H9 (cell line): ENCODE data around the gene UCP2. TPM values are rescaled to one million over a fixed set of nuclear protein-coding genes. Genes with fewer than 3 reads are reported as not detected.

Source experiments
- DNase-seq: peaks from one replicate; pipeline ENCODE4 v3.0.0-alpha.2; 2017
- H2AFZ ChIP-seq: one replicate; pipeline ENCODE4 v1.6.1; 2013; ENCODE audit warnings: mild to moderate bottlenecking, low read length, control low read depth, moderate library complexity
- H2AK5ac ChIP-seq: 2 replicates; pipeline ENCODE4 v1.6.1; 2013; ENCODE audit warnings: low read length, control low read depth, mixed read lengths; ENCODE audit not compliant: insufficient read length
- H2BK120ac ChIP-seq: one replicate; pipeline ENCODE4 v1.6.1; 2013; ENCODE audit warnings: low read depth, mild to moderate bottlenecking, low read length, control low read depth, inconsistent platforms; ENCODE audit not compliant: poor library complexity, severe bottlenecking
- H2BK12ac ChIP-seq: 2 replicates; pipeline ENCODE4 v1.6.1; 2013; ENCODE audit warnings: low read length, control low read depth, mixed read lengths, low read depth; ENCODE audit not compliant: insufficient read length
- H2BK15ac ChIP-seq: 2 replicates; pipeline ENCODE4 v1.6.1; 2013; ENCODE audit warnings: low read depth, low read length, control low read depth
- H2BK20ac ChIP-seq: one replicate; pipeline ENCODE4 v1.6.1; 2013; ENCODE audit warnings: low read depth, mild to moderate bottlenecking, low read length, control low read depth, inconsistent platforms; ENCODE audit not compliant: poor library complexity, severe bottlenecking
- H2BK5ac ChIP-seq: 2 replicates; pipeline ENCODE4 v1.6.1; 2013; ENCODE audit warnings: low read length, control low read depth, mixed read lengths; ENCODE audit not compliant: insufficient read length
- H3K14ac ChIP-seq: 2 replicates; pipeline ENCODE4 v1.6.1; 2013; ENCODE audit warnings: low read length, control low read depth; ENCODE audit not compliant: insufficient read depth
- H3K18ac ChIP-seq: 2 replicates; pipeline ENCODE4 v1.6.1; 2013; ENCODE audit warnings: low read depth, mild to moderate bottlenecking, mixed read lengths, low read length, control low read depth; ENCODE audit not compliant: insufficient read length
- H3K23ac ChIP-seq: 2 replicates; pipeline ENCODE4 v1.6.1; 2013; ENCODE audit warnings: low read length, control low read depth, mixed read lengths, low read depth; ENCODE audit not compliant: insufficient read length
- H3K23me2 ChIP-seq: 2 replicates; pipeline ENCODE4 v1.6.1; 2013; ENCODE audit warnings: low read depth, mild to moderate bottlenecking, mixed read lengths, low read length, control low read depth; ENCODE audit not compliant: insufficient read length, poor library complexity, severe bottlenecking
- H3K27ac ChIP-seq: 2 replicates; pipeline ENCODE4 v1.5.1; 2013; ENCODE audit warnings: low read length, control low read depth, mixed read lengths, low read depth; ENCODE audit not compliant: insufficient read length
- H3K27me3 ChIP-seq: 2 replicates; pipeline ENCODE4 v1.6.1; 2013; ENCODE audit warnings: low read length, control low read depth, inconsistent platforms; ENCODE audit not compliant: insufficient read depth
- H3K4ac ChIP-seq: 2 replicates; pipeline ENCODE4 v1.6.1; 2013; ENCODE audit warnings: low read depth, mild to moderate bottlenecking, control low read depth, inconsistent platforms, low read length, moderate library complexity
- H3K4me1 ChIP-seq: 2 replicates; pipeline ENCODE4 v1.6.1; 2013; ENCODE audit warnings: low read length, control low read depth, inconsistent platforms; ENCODE audit not compliant: insufficient read depth
- H3K4me2 ChIP-seq: 2 replicates; pipeline ENCODE4 v1.6.1; 2013; ENCODE audit warnings: low read length, control low read depth, mixed read lengths; ENCODE audit not compliant: insufficient read length, insufficient read depth
- H3K56ac ChIP-seq: 2 replicates; pipeline ENCODE4 v1.6.1; 2013; ENCODE audit warnings: low read depth, mild to moderate bottlenecking, mixed read lengths, low read length, control low read depth; ENCODE audit not compliant: insufficient read length
- H3K79me1 ChIP-seq: 2 replicates; pipeline ENCODE4 v1.6.1; 2013; ENCODE audit warnings: low read depth, mild to moderate bottlenecking, moderate library complexity, low read length, control low read depth, inconsistent platforms; ENCODE audit not compliant: insufficient read depth, poor library complexity, severe bottlenecking
- H3K79me2 ChIP-seq: 2 replicates; pipeline ENCODE4 v1.6.1; 2013; ENCODE audit warnings: low read length, control low read depth, inconsistent platforms; ENCODE audit not compliant: insufficient read depth
- H3K9ac ChIP-seq: 2 replicates; pipeline ENCODE4 v1.6.1; 2013; ENCODE audit warnings: low read length, control low read depth, mixed read lengths; ENCODE audit not compliant: insufficient read length; ENCODE audit errors: extremely low read depth
- H3K9me3 ChIP-seq: one replicate; pipeline ENCODE4 v1.6.1; 2013; ENCODE audit warnings: low read depth, low read length, inconsistent platforms; ENCODE audit not compliant: control insufficient read depth
- H3T11ph ChIP-seq: one replicate; pipeline ENCODE4 v1.6.1; 2013; ENCODE audit warnings: mild to moderate bottlenecking, low read length, control low read depth, inconsistent platforms
- H4K20me1 ChIP-seq: one replicate; pipeline ENCODE4 v1.6.1; 2013; ENCODE audit not compliant: control insufficient read depth, insufficient read length, insufficient read depth
- H4K5ac ChIP-seq: 2 replicates; pipeline ENCODE4 v1.6.1; 2013; ENCODE audit warnings: low read depth, mild to moderate bottlenecking, mixed read lengths, low read length, control low read depth; ENCODE audit not compliant: insufficient read length
- H4K8ac ChIP-seq: replicated peaks from 2 replicates; pipeline ENCODE4 v1.6.1; 2013; ENCODE audit warnings: low read length, control low read depth, mixed read lengths, low read depth; ENCODE audit not compliant: insufficient read length
- H4K91ac ChIP-seq: 2 replicates; pipeline ENCODE4 v1.6.1; 2013; ENCODE audit warnings: low read depth, mild to moderate bottlenecking, moderate library complexity, mixed read lengths, low read length, control low read depth; ENCODE audit not compliant: insufficient read length
- H3K27ac Mint-ChIP-seq, 3 experiments: 2 replicates in 2 of 3; 3 replicates in 1 of 3; pipeline ENCODE4 v1.8.0; 2020 to 2021; ENCODE audit warnings: mixed read lengths in 3 of 3, mild to moderate bottlenecking in 1 of 3, moderate library complexity in 1 of 3
- H3K27me3 Mint-ChIP-seq: 2 replicates; pipeline ENCODE4 v1.8.0; 2021; ENCODE audit warnings: low read depth, mild to moderate bottlenecking, moderate library complexity, mixed read lengths
- H3K36me3 Mint-ChIP-seq, 3 experiments: 2 replicates in 2 of 3; 3 replicates in 1 of 3; pipeline ENCODE4 v1.8.0; 2020 to 2021; ENCODE audit warnings: low read depth in 3 of 3, mixed read lengths in 3 of 3; ENCODE audit not compliant: insufficient read depth in 1 of 3
- H3K4me1 Mint-ChIP-seq, 2 experiments: 2 replicates each; pipeline ENCODE4 v1.8.0; 2020; ENCODE audit warnings: mixed read lengths in 2 of 2
- H3K4me3 Mint-ChIP-seq, 2 experiments: 2 replicates in 1 of 2; 3 replicates in 1 of 2; pipeline ENCODE4 v1.8.0; 2020 to 2021; ENCODE audit warnings: mild to moderate bottlenecking in 2 of 2, mixed read lengths in 2 of 2, moderate library complexity in 1 of 2
- H3K9me3 Mint-ChIP-seq, 2 experiments: 2 replicates in 1 of 2; 3 replicates in 1 of 2; pipeline ENCODE4 v1.8.0; 2020; ENCODE audit warnings: mild to moderate bottlenecking in 2 of 2, mixed read lengths in 2 of 2, moderate library complexity in 1 of 2
- WGBS: extraction: QIAGEN DNeasy Blood & Tissue Kit; methylation state at CpG from one replicate; pipeline ENCODE4 v1.1.7; 2013; ENCODE audit warnings: missing lambda C conversion rate, low lambda C conversion rate, mixed read lengths; ENCODE audit not compliant: insufficient read length; ENCODE audit errors: extremely low coverage; 5-methylcytosine and 5-hydroxymethylcytosine counted together
- total RNA-seq: library from RNA; stranded (reverse); gene quantifications from 2 replicates; pipeline ENCODE4 v1.2.1, GENCODE V29; 2021
- TF ChIP-seq, protein P1 (sequence below): fragments of 200-600 bp; sonication (generic); conservative IDR thresholded peaks from 3 replicates; pipeline ENCODE4 v1.8.0; 2021; ENCODE audit warnings: antibody characterized with exemption, mild to moderate bottlenecking

UCP2 gene
- total RNA-seq, 1 experiment from 2014 or later, result 62.1 TPM

DNA sequence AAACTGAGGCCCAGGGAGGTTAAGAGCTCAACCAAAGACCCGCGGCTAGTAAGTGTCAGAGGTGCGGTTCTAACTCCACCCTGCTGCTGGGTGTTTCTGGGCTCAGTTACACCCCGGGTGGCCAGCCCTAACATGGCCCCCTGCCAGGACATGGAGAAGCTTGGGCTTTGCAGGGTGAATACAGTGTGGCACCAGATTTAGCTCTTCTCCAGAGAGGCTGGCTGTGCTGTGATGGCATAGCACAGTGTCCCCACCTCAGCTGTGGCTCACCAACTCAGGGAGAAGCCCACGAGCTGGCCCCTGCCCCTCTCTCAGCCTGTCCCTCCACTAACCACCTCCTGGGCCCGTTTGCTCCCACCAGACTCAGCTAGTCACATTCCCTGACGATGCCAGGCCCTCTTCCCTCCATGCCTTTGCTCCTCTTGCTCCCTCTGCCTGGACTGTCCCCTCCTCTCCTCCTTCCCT, 19.2 kb upstream of the UCP2 start:
- Histone ChIP-seq H2BK120ac (no peak overlapping the region), H3K23ac (no peak overlapping the region), H3K79me2 (no peaks in the 10 kb centered on the region), H2AK5ac (no peak overlapping the region), H3K79me1 (no peaks in the 10 kb centered on the region), H2BK12ac (no peak overlapping the region), H2BK20ac (no peak overlapping the region), H4K5ac (no peak overlapping the region), H3K4me2 (no peak overlapping the region), H3K27ac (no peak overlapping the region), H3K18ac (no peak overlapping the region), H3K9me3 (no peaks in the 10 kb centered on the region), H3T11ph (no peak overlapping the region), H2AFZ (no peak overlapping the region), H3K14ac (no peak overlapping the region), H2BK15ac (no peak overlapping the region), H4K91ac (no peak overlapping the region), H4K8ac (no peak overlapping the region), H3K23me2 (no peaks in the 10 kb centered on the region), H2BK5ac (no peak overlapping the region), H3K9ac (no peak overlapping the region), H3K4me1 (no peaks in the 10 kb centered on the region), H3K56ac (no peak overlapping the region), H3K4ac (no peak overlapping the region), H3K27me3 (no peaks in the 10 kb centered on the region), H4K20me1 (no peaks in the 10 kb centered on the region)
- no peak for DNase-seq
- H3K4me1 Mint-ChIP-seq, result peaks cover 11 to 18% of the 10 kb centered on the region in 2 experiments
- H3K27ac Mint-ChIP-seq, result no peak overlapping the region
- H3K27me3 Mint-ChIP-seq, result no peaks in the 10 kb centered on the region; the same call in 1 of the 2 replicates
- H3K9me3 Mint-ChIP-seq, result no peaks in the 10 kb centered on the region
- TF ChIP-seq, protein P1, sequence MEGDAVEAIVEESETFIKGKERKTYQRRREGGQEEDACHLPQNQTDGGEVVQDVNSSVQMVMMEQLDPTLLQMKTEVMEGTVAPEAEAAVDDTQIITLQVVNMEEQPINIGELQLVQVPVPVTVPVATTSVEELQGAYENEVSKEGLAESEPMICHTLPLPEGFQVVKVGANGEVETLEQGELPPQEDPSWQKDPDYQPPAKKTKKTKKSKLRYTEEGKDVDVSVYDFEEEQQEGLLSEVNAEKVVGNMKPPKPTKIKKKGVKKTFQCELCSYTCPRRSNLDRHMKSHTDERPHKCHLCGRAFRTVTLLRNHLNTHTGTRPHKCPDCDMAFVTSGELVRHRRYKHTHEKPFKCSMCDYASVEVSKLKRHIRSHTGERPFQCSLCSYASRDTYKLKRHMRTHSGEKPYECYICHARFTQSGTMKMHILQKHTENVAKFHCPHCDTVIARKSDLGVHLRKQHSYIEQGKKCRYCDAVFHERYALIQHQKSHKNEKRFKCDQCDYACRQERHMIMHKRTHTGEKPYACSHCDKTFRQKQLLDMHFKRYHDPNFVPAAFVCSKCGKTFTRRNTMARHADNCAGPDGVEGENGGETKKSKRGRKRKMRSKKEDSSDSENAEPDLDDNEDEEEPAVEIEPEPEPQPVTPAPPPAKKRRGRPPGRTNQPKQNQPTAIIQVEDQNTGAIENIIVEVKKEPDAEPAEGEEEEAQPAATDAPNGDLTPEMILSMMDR, result no peak
- no CpG with 5 or more reads among the region's 7 CpGs for WGBS
- no peak overlapping the region for H3K4me3 Mint-ChIP-seq
- H3K36me3 Mint-ChIP-seq, result no peaks in the 10 kb centered on the region; a peak in 1 of 7 replicates
